ENCODE measurements around the gene GOLPH3L. TPM values are rescaled to one million over a fixed set of nuclear protein-coding genes. Genes with fewer than 3 reads are reported as not detected.
"Not testable (repeated sequence)": the region's sequence is repeated elsewhere in the genome, so short reads cannot be mapped to it uniquely, and the experiment has no call there.

Gene GOLPH3L
- total RNA-seq, 1 donor from 2014 or later: 29.3 TPM

DNA sequence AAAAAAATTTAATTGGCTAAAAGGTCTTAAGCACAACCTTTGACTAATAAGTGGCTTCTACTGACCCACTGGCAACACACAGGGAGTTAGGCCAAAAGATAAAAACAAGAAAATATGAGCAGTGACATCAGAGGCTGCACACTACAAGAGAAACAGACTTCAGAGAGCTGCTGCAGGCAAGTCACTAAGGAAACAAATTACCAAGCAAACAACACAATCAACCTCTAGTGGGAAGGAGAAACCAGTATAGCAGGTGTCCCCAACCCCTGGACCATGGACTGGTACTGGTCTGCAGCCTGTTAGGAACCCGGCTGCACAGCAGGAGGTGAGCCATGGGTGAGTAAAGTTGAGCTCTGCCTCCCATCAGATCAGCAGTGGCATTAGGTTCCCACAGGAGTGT lies 46.8 kb downstream of the GOLPH3L start:
- Histone ChIP-seq H3K4me2 (no peak overlapping the region), H3F3A (ENCODE audit: low read depth) (no peaks in the 10 kb centered on the region), H3K27ac (no peak overlapping the region), H3K27me3 (no peaks in the 10 kb centered on the region), H3K4me1 (no peaks in the 10 kb centered on the region), H4K20me1 (ENCODE audit: low read depth) (no peaks in the 10 kb centered on the region), H3K79me2 (ENCODE audit: low read depth) (no peaks in the 10 kb centered on the region), H2AFZ (replicated peaks) (no peak overlapping the region), H3K9ac (no peak overlapping the region), H3K9me3 (ENCODE audit: low read depth) (no peaks in the 10 kb centered on the region), H3K36me3 (no peaks in the 10 kb centered on the region), H3K4me3 (no peak overlapping the region)
- Mint-ChIP-seq H3K27me3 (ENCODE audit: insufficient read depth, low read depth) (no peaks in the 10 kb centered on the region), H3K4me3 (no peak overlapping the region), H3K9me3 (no peaks in the 10 kb centered on the region), H3K36me3 (peaks cover 8% of the 10 kb centered on the region), H3K27ac (no peak overlapping the region), H3K4me1 (no peaks in the 10 kb centered on the region)
- TF ChIP-seq EZH2 (IDR thresholded peaks at IDR 0.05) (no peak), EZH2phosphoT487 (IDR thresholded peaks at IDR 0.05) (no peak)
- TF ChIP-seq, protein P1, sequence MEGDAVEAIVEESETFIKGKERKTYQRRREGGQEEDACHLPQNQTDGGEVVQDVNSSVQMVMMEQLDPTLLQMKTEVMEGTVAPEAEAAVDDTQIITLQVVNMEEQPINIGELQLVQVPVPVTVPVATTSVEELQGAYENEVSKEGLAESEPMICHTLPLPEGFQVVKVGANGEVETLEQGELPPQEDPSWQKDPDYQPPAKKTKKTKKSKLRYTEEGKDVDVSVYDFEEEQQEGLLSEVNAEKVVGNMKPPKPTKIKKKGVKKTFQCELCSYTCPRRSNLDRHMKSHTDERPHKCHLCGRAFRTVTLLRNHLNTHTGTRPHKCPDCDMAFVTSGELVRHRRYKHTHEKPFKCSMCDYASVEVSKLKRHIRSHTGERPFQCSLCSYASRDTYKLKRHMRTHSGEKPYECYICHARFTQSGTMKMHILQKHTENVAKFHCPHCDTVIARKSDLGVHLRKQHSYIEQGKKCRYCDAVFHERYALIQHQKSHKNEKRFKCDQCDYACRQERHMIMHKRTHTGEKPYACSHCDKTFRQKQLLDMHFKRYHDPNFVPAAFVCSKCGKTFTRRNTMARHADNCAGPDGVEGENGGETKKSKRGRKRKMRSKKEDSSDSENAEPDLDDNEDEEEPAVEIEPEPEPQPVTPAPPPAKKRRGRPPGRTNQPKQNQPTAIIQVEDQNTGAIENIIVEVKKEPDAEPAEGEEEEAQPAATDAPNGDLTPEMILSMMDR (IDR thresholded peaks at IDR 0.05): no peak
- DNase-seq (ENCODE audit: low spot score): no peak

DNA sequence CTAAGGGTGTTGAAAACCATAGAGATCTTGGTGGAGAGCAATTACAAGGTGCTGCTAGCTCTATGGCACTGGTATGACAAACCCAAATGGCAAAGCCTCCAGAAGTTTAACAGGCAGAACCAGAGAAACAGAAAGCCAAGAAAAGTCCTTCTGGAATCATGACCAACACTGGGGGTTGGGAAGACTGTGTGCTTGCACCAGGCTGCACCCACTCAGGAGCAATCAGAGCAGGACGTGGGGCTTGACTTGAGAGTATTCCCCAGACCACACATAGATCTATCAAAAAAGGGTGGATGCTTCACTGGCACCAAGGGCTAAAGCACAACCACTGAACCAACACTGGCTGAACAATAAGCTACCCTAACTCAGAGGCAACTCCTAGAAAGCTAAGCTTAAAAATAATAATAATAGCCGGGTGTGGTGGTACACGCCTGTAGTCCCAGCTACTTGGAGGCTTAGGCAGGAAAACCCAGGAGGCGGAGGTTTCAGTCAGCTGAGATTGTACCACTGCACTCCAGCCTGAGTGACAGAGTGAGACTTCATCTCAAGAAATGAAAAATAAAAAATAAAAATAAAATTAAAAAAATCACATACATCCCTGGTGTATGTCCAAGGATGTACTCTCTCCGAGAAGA lies 47.4 kb downstream of the GOLPH3L start:
- Histone ChIP-seq H3F3A (ENCODE audit: low read depth) (no peaks in the 10 kb centered on the region), H3K27ac (no peak overlapping the region), H3K79me2 (ENCODE audit: low read depth) (no peaks in the 10 kb centered on the region), H3K4me3 (no peak overlapping the region), H3K4me1 (no peaks in the 10 kb centered on the region), H3K9ac (no peak overlapping the region), H3K9me3 (ENCODE audit: low read depth) (no peaks in the 10 kb centered on the region), H4K20me1 (ENCODE audit: low read depth) (peaks cover 3% of the 10 kb centered on the region), H3K27me3 (no peaks in the 10 kb centered on the region), H3K36me3 (no peaks in the 10 kb centered on the region), H2AFZ (replicated peaks) (no peak overlapping the region), H3K4me2 (no peak overlapping the region)
- H3K4me1 Mint-ChIP-seq: no peaks in the 10 kb centered on the region
- H3K4me3 Mint-ChIP-seq: no peak overlapping the region
- TF ChIP-seq, protein P1 (IDR thresholded peaks at IDR 0.05): no peak
- no peak for TF ChIP-seq EZH2 (IDR thresholded peaks at IDR 0.05)
- H3K27me3 Mint-ChIP-seq (ENCODE audit: insufficient read depth, low read depth): no peaks in the 10 kb centered on the region
- H3K36me3 Mint-ChIP-seq: peaks cover 6% of the 10 kb centered on the region
- no peak for DNase-seq (ENCODE audit: low spot score)
- H3K27ac Mint-ChIP-seq: peak overlapping the region; percentile 8
- no peaks in the 10 kb centered on the region for H3K9me3 Mint-ChIP-seq

DNA sequence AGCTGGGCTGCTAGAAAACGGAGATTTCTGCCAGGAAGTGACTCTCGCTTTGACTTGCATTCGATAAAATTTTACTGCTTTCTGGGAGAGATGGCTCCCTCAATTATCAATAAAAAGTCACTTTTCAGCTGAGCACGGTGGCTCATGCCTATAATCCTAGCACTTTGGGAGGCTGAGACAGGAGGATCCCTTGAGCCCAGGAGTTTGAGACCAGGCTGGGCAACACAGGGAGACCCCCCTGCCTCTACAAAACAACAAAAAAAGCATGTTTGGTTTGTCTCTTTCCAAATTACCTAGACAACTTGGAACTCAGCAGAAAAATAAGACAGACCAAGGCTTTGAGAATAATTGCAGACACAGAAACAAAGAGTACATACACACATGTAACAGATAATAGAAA lies 54.7 kb downstream of the GOLPH3L start:
- no peaks in the 10 kb centered on the region for H3K9me3 ChIP-seq (ENCODE audit: low read depth)
- no peak overlapping the region for H3K27ac ChIP-seq
- no peaks in the 10 kb centered on the region for H3K79me2 ChIP-seq (ENCODE audit: low read depth)
- no peaks in the 10 kb centered on the region for H3K27me3 ChIP-seq
- no peak for DNase-seq (ENCODE audit: low spot score)
- H3K4me3 ChIP-seq: no peak overlapping the region
- no peak overlapping the region for H3K4me2 ChIP-seq
- no peak for TF ChIP-seq EZH2phosphoT487 (IDR thresholded peaks at IDR 0.05)
- no peak for TF ChIP-seq EZH2 (IDR thresholded peaks at IDR 0.05)
- TF ChIP-seq, protein P1 (IDR thresholded peaks at IDR 0.05): no peak
- Mint-ChIP-seq H3K9me3 (no peaks in the 10 kb centered on the region), H3K27me3 (ENCODE audit: insufficient read depth, low read depth) (no peaks in the 10 kb centered on the region), H3K4me1 (peaks cover 7% of the 10 kb centered on the region), H3K4me3 (no peak overlapping the region), H3K27ac (no peak overlapping the region), H3K36me3 (no peaks in the 10 kb centered on the region)
- peaks cover 9% of the 10 kb centered on the region for H3K4me1 ChIP-seq
- H3K9ac ChIP-seq: no peak overlapping the region
- peaks cover 3% of the 10 kb centered on the region for H4K20me1 ChIP-seq (ENCODE audit: low read depth)
- H3K36me3 ChIP-seq: no peaks in the 10 kb centered on the region
- no peak overlapping the region for H2AFZ ChIP-seq (replicated peaks)
- H3F3A ChIP-seq (ENCODE audit: low read depth): peaks cover 9% of the 10 kb centered on the region

DNA sequence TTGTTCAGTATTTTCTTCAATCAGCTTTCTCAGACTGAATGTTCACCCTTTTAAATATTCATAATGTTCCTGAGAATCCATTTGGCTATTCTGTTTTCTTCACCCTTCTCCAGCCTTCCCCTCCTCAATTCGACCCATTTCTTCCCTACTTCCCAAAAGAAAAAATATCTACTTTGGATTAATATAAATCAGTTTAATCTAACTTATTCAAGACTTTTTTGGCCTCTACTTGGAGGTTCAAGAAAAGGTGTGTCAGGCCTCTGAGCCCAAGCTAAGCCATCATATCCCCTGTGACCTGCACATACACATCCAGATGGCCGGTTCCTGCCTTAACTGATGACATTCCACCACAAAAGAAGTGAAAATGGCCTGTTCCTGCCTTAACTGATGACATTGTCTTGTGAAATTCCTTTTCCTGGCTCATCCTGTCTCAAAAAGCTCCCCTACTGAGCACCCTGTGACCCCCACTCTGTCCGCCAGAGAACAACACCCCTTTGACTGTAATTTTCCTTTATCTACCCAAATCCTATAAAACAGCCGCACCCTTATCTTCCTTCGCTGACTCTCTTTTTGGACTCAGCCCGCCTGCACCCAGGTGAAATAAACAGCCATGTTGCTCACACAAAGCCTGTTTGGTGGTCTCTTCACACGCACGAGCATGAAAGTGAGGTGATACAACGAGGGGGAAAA lies 55.7 kb downstream of the GOLPH3L start:
- not testable (repeated sequence) for H3K36me3 Mint-ChIP-seq; H3K79me2 ChIP-seq (ENCODE audit: low read depth); H3K27ac Mint-ChIP-seq; H3K4me3 ChIP-seq; H3K4me3 Mint-ChIP-seq; H2AFZ ChIP-seq (replicated peaks); H3K27ac ChIP-seq; H3K9ac ChIP-seq; H4K20me1 ChIP-seq (ENCODE audit: low read depth); H3K9me3 ChIP-seq (ENCODE audit: low read depth); H3K4me1 ChIP-seq; H3K9me3 Mint-ChIP-seq; H3K4me1 Mint-ChIP-seq; H3K36me3 ChIP-seq; H3K27me3 Mint-ChIP-seq (ENCODE audit: insufficient read depth, low read depth); H3K27me3 ChIP-seq
- Histone ChIP-seq H3F3A (ENCODE audit: low read depth) (peaks cover 13% of the 10 kb centered on the region), H3K4me2 (peak overlapping the region; percentile 11)
- peak; percentile 21 for DNase-seq (ENCODE audit: low spot score)

DNA sequence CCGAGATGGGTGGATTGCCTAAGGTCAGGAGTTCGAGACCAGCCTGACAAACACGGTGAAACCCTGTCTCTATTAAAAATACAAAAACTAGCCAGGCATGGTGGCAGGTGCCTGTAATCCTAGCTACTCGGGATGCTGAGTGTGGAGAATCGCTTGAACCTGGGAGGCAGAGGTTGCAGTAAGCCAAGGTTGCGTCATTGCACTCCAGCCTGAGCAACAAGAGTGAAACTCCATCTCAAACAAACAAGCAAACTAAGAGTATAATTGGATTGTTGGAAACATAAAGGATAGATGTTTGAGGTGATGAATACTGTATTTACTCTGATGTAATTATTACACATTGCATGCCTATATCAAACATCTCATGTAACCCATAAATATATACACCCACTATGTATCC lies 58.5 kb downstream of the GOLPH3L start:
- H4K20me1 ChIP-seq (ENCODE audit: low read depth); H3K9ac ChIP-seq; H3K36me3 Mint-ChIP-seq; H3K9me3 ChIP-seq (ENCODE audit: low read depth); H3K4me3 Mint-ChIP-seq; H3K27me3 Mint-ChIP-seq (ENCODE audit: insufficient read depth, low read depth); H3K9me3 Mint-ChIP-seq; H2AFZ ChIP-seq (replicated peaks); H3K36me3 ChIP-seq; H3K27ac ChIP-seq; H3K27ac Mint-ChIP-seq; H3K4me2 ChIP-seq; H3K79me2 ChIP-seq (ENCODE audit: low read depth); DNase-seq (ENCODE audit: low spot score); H3K4me3 ChIP-seq: not testable (repeated sequence)
- Histone ChIP-seq H3K4me1 (peaks cover 19% of the 10 kb centered on the region), H3K27me3 (peaks cover 20% of the 10 kb centered on the region), H3F3A (ENCODE audit: low read depth) (peaks cover 30% of the 10 kb centered on the region)
- peaks cover 27% of the 10 kb centered on the region for H3K4me1 Mint-ChIP-seq

Data from neural progenitor cell (in vitro differentiated cells).